Measurements from ENCODE around the gene DDX17.
A peak's percentile ranks its signal among the peaks of the same experiment; 100 is the strongest.

Gene DDX17

GRCh38 chr22:38506118-38506962 is at the start of gene DDX17:
Gene DDX17 (minus strand): TSS chr22:38506311.
- DNase-seq (ENCODE audit: low read depth in 2 of 2): peak; percentile 91

- peak; percentile 65 to 68 for DNase-seq (ENCODE audit: low read depth in 2 of 2)
These were observed 48.2 kb upstream of the DDX17 start for GRCh38 chr22:38554281-38554680.

- no peak for DNase-seq (ENCODE audit: low read depth in 2 of 2)
These were observed 43.2 kb upstream of the DDX17 start for GRCh38 chr22:38549101-38549894.

GRCh38 chr22:38540701-38541100 is 34.6 kb upstream of the DDX17 start:
- no peak for DNase-seq (ENCODE audit: low read depth in 2 of 2)

- DNase-seq (ENCODE audit: low read depth in 2 of 2): no peak
These were observed 25.3 kb upstream of the DDX17 start for GRCh38 chr22:38531251-38531938.

GRCh38 chr22:38524429-38524828 is 18.3 kb upstream of the DDX17 start:
- DNase-seq (ENCODE audit: low read depth in 2 of 2): no peak

- DNase-seq (ENCODE audit: low read depth in 2 of 2): no peak
These were observed 17.4 kb upstream of the DDX17 start for GRCh38 chr22:38523479-38523878.

- no peak for DNase-seq (ENCODE audit: low read depth in 2 of 2)
These were observed 16.9 kb upstream of the DDX17 start for GRCh38 chr22:38523029-38523428.

- no peak for DNase-seq (ENCODE audit: low read depth in 2 of 2)
These were observed 13.5 kb upstream of the DDX17 start for GRCh38 chr22:38519453-38520250.

GRCh38 chr22:38518620-38519019 is 12.5 kb upstream of the DDX17 start:
- DNase-seq (ENCODE audit: low read depth in 2 of 2): no peak

- DNase-seq (ENCODE audit: low read depth in 2 of 2): no peak
These were observed 7.0 kb upstream of the DDX17 start for GRCh38 chr22:38513063-38513462.

- no peak for DNase-seq (ENCODE audit: low read depth in 2 of 2)
These were observed 4.4 kb upstream of the DDX17 start for GRCh38 chr22:38510416-38510970.

GRCh38 chr22:38505541-38506117 is 482 bp downstream of the DDX17 start:
- peak in 1 of 2 experiments; percentile 20 for DNase-seq (ENCODE audit: low read depth in 2 of 2)

- DNase-seq (ENCODE audit: low read depth in 2 of 2): no peak
These were observed 1.2 kb downstream of the DDX17 start for GRCh38 chr22:38504731-38505540.

GRCh38 chr22:38503021-38503420 is 3.1 kb downstream of the DDX17 start:
- DNase-seq (ENCODE audit: low read depth in 2 of 2): no peak

- no peak for DNase-seq (ENCODE audit: low read depth in 2 of 2)
These were observed 4.1 kb downstream of the DDX17 start for GRCh38 chr22:38501797-38502672.

- no peak for DNase-seq (ENCODE audit: low read depth in 2 of 2)
These were observed 8.2 kb downstream of the DDX17 start for GRCh38 chr22:38497869-38498268.

- no peak for DNase-seq (ENCODE audit: low read depth in 2 of 2)
These were observed 11.2 kb downstream of the DDX17 start for GRCh38 chr22:38494939-38495338.

- no peak for DNase-seq (ENCODE audit: low read depth in 2 of 2)
These were observed 11.6 kb downstream of the DDX17 start for GRCh38 chr22:38494498-38494897.

All from fibroblast of skin of left quadriceps (primary cell).